NCI-H1105 treated with DMSO at 0.1 percent for 48 hours (cell line): ENCODE measurements around the gene RBM22.
A peak's percentile ranks its signal among the peaks of the same experiment; 100 is the strongest.
"Not testable (repeated sequence)": the region's sequence is repeated elsewhere in the genome, so short reads cannot be mapped to it uniquely, and the experiment has no call there.

Experiments used
- DNase-seq: peaks from one replicate; lab custom pipeline; 2025; lab: John Stamatoyannopoulos, UW

Gene RBM22

GRCh38 chr5:150700594-150701377 lies at the start of gene RBM22:
Gene RBM22 (minus strand): TSS chr5:150701062. CDS start chr5:150700985, 77 bp downstream.
- peak; percentile 78 for DNase-seq

GRCh38 chr5:150750469-150750868 lies 49.6 kb upstream of the RBM22 start:
- no peak for DNase-seq

- DNase-seq: not testable (repeated sequence)
Observed at GRCh38 chr5:150743142-150743488, 42.3 kb upstream of the RBM22 start.

- not testable (repeated sequence) for DNase-seq
Observed at GRCh38 chr5:150742455-150743141, 41.7 kb upstream of the RBM22 start.

GRCh38 chr5:150740992-150741391 lies 40.1 kb upstream of the RBM22 start:
- no peak for DNase-seq

- DNase-seq: no peak
Observed at GRCh38 chr5:150738862-150739261, 38.0 kb upstream of the RBM22 start.

GRCh38 chr5:150734579-150735384 lies 33.9 kb upstream of the RBM22 start:
- DNase-seq: no peak

GRCh38 chr5:150731669-150732242 lies 30.9 kb upstream of the RBM22 start:
- no peak for DNase-seq

GRCh38 chr5:150729859-150730258 lies 29.0 kb upstream of the RBM22 start:
- DNase-seq: no peak

GRCh38 chr5:150723845-150724244 lies 23.0 kb upstream of the RBM22 start:
- DNase-seq: no peak

GRCh38 chr5:150710165-150710564 lies 9.3 kb upstream of the RBM22 start:
- DNase-seq: no peak

- no peak for DNase-seq
Observed at GRCh38 chr5:150706776-150707390, 6.0 kb upstream of the RBM22 start.

- DNase-seq: no peak
Observed at GRCh38 chr5:150703762-150704161, 2.9 kb upstream of the RBM22 start.

GRCh38 chr5:150700246-150700593 lies 642 bp downstream of the RBM22 start:
- no peak for DNase-seq

- DNase-seq: no peak
Observed at GRCh38 chr5:150694612-150695011, 6.2 kb downstream of the RBM22 start.

- no peak for DNase-seq
Observed at GRCh38 chr5:150692276-150692675, 8.6 kb downstream of the RBM22 start.

GRCh38 chr5:150690760-150691159 lies 10.1 kb downstream of the RBM22 start:
- DNase-seq: no peak

- DNase-seq: no peak
Observed at GRCh38 chr5:150689120-150689519, 11.7 kb downstream of the RBM22 start.

- DNase-seq: no peak
Observed at GRCh38 chr5:150676578-150676977, 24.3 kb downstream of the RBM22 start.

GRCh38 chr5:150675069-150675468 lies 25.8 kb downstream of the RBM22 start:
- DNase-seq: no peak

- DNase-seq: no peak
Observed at GRCh38 chr5:150674341-150674821, 26.5 kb downstream of the RBM22 start.

GRCh38 chr5:150672884-150673275 lies 28.0 kb downstream of the RBM22 start:
- DNase-seq: no peak
